OCI-LY1 (cell line): ENCODE data around the gene IQCK.

Experiments
- H2AFZ ChIP-seq: fragments of 200-600 bp; sonication (generic), shearing (Covaris generic); 2 replicates; pipeline ENCODE4 v1.6.0; 2014; ENCODE audit warnings: antibody characterized with exemption, mild to moderate bottlenecking, low read length
- H3F3A ChIP-seq: fragments of 200-600 bp; sonication (generic), shearing (Covaris generic); 2 replicates; pipeline ENCODE4 v1.6.0; 2014; ENCODE audit warnings: mild to moderate bottlenecking, antibody characterized with exemption, low read length, moderate library complexity; ENCODE audit not compliant: insufficient read depth
- H3K27ac ChIP-seq: fragments of 200-600 bp; sonication (generic); 2 replicates; pipeline ENCODE4 v1.5.1; 2014; ENCODE audit warnings: low read length, mixed run types, mild to moderate bottlenecking, low read depth; ENCODE audit not compliant: poor library complexity, severe bottlenecking
- H3K27me3 ChIP-seq: fragments of 200-600 bp; sonication (generic); 2 replicates; pipeline ENCODE4 v1.6.0; 2014; ENCODE audit warnings: antibody characterized with exemption, mild to moderate bottlenecking, low read length, moderate library complexity; ENCODE audit not compliant: insufficient read depth
- H3K36me3 ChIP-seq: fragments of 200-600 bp; sonication (generic); 2 replicates; pipeline ENCODE4 v1.6.1; 2014; ENCODE audit warnings: mild to moderate bottlenecking, antibody characterized with exemption, low read length, moderate library complexity, mixed read lengths; ENCODE audit not compliant: insufficient read depth
- H3K4me1 ChIP-seq: fragments of 200-600 bp; sonication (generic); 2 replicates; pipeline ENCODE4 v1.5.1; 2014; ENCODE audit warnings: mild to moderate bottlenecking, low read length, moderate library complexity; ENCODE audit not compliant: insufficient read depth, severe bottlenecking
- H3K4me2 ChIP-seq: fragments of 200-600 bp; sonication (generic), shearing (Covaris generic); 2 replicates; pipeline ENCODE4 v1.6.1; 2014; ENCODE audit warnings: low read length
- H3K4me3 ChIP-seq: fragments of 200-600 bp; sonication (generic); 2 replicates; pipeline ENCODE4 v1.5.1; 2014; ENCODE audit warnings: low read length, low read depth, mild to moderate bottlenecking, mixed read lengths; ENCODE audit not compliant: poor library complexity, severe bottlenecking
- H3K79me2 ChIP-seq: fragments of 200-600 bp; shearing (Covaris generic); 2 replicates; pipeline ENCODE4 v1.6.1; 2016; ENCODE audit warnings: mixed run types, low read length, mixed read lengths; ENCODE audit not compliant: insufficient read depth
- H3K9ac ChIP-seq: fragments of 200-600 bp; sonication (generic), shearing (Covaris generic); 2 replicates; pipeline ENCODE4 v1.6.1; 2014; ENCODE audit warnings: mild to moderate bottlenecking, low read length, mixed read lengths
- H3K9me2 ChIP-seq: fragments of 200-600 bp; sonication (generic), shearing (Covaris generic); 2 replicates; pipeline ENCODE4 v1.6.1; 2014; ENCODE audit warnings: low read depth, mild to moderate bottlenecking, low read length, mixed read lengths
- H3K9me3 ChIP-seq: fragments of 200-600 bp; shearing (Covaris generic); 2 replicates; pipeline ENCODE4 v1.6.1; 2014; ENCODE audit warnings: low read length, mixed read lengths
- H4K20me1 ChIP-seq: fragments of 200-600 bp; sonication (generic), shearing (Covaris generic); 2 replicates; pipeline ENCODE4 v1.6.0; 2016; ENCODE audit warnings: mild to moderate bottlenecking, low read length; ENCODE audit not compliant: insufficient read depth
- EZH2 ChIP-seq: fragments of 200-600 bp; sonication (generic), shearing (Covaris generic); IDR thresholded peaks from 2 replicates; pipeline ENCODE4 v1.8.0; 2017; ENCODE audit warnings: borderline replicate concordance, mixed run types, mild to moderate bottlenecking, antibody characterized with exemption, low read length, moderate library complexity, mixed read lengths
- TF ChIP-seq, protein P1 (sequence below): fragments of 200-600 bp; sonication (generic), shearing (Covaris generic); IDR thresholded peaks from 2 replicates; pipeline ENCODE4 v1.5.1; 2017; ENCODE audit warnings: mild to moderate bottlenecking, antibody characterized with exemption, low read length, moderate library complexity, mixed read lengths

Gene IQCK

DNA sequence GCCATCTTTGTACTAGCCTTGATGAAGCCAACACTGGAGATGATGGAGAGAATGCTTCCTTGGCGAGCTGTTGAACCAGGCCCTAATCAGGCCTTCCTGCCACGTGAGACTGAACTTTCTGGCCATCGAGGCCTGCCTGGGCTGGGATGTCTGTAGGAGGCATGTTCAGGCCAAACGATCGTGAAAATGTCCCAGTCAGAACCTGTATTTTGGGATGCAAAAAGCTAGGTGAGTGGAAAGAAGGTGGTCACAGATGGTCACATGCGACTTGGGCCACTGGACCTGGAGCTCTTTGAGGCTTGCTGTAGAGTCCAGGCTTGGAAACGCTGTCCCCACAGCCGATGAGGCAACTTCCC lies 12.9 kb upstream of the IQCK start:
- Histone ChIP-seq H3K4me3 (no peak overlapping the region), H3F3A (no peaks in the 10 kb centered on the region), H3K27ac (no peak overlapping the region), H3K9me3 (no peaks in the 10 kb centered on the region), H3K4me2 (no peak overlapping the region), H3K27me3 (no peaks in the 10 kb centered on the region), H2AFZ (no peak overlapping the region), H3K36me3 (peaks cover 82% of the 10 kb centered on the region), H3K79me2 (no peaks in the 10 kb centered on the region), H3K9me2 (no peaks in the 10 kb centered on the region), H4K20me1 (no peaks in the 10 kb centered on the region), H3K4me1 (no peaks in the 10 kb centered on the region), H3K9ac (no peak overlapping the region)
- TF ChIP-seq, protein P1, sequence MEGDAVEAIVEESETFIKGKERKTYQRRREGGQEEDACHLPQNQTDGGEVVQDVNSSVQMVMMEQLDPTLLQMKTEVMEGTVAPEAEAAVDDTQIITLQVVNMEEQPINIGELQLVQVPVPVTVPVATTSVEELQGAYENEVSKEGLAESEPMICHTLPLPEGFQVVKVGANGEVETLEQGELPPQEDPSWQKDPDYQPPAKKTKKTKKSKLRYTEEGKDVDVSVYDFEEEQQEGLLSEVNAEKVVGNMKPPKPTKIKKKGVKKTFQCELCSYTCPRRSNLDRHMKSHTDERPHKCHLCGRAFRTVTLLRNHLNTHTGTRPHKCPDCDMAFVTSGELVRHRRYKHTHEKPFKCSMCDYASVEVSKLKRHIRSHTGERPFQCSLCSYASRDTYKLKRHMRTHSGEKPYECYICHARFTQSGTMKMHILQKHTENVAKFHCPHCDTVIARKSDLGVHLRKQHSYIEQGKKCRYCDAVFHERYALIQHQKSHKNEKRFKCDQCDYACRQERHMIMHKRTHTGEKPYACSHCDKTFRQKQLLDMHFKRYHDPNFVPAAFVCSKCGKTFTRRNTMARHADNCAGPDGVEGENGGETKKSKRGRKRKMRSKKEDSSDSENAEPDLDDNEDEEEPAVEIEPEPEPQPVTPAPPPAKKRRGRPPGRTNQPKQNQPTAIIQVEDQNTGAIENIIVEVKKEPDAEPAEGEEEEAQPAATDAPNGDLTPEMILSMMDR = no peak
- no peak for TF ChIP-seq EZH2

DNA sequence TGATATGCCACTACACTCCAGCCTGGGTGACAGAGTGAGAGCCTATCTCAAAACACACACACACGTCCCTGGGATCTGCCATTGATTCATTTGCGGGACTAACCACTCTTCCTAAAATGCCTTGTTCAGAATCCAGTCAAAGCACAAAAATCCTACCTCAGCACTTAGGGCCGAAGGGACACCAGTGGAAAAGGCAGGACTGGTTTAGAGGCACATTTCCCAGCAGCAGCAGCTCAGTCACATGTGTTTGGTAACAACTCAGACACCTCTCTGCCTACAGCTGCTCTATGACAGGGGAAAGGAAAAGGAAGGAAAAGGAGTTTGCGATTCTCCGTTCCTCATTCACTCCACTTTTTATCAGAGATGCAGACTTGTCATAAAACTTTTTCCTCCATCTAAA lies 12.2 kb upstream of the IQCK start:
- peaks cover 81% of the 10 kb centered on the region for H3K36me3 ChIP-seq

DNA sequence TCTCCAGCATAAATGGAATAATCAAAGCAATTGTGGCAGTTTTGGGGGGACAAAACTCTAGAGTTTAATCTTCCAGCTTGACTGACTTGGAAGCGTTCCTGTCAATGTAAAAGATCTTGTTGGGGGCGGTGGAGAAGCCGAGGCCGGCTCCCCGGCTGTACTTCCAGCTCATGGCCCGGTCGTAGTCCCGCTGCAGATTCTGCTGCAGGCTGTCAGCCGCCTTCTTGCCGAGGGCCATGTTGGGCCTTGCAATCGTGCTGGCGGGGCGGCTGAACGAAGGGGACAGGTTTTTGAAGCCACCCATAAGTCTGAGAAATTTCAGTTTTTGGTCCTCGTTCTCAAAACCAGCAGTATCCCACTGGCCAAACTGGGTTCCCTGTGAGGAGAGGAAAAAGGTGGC lies 11.2 kb upstream of the IQCK start:
- peaks cover 79% of the 10 kb centered on the region for H3K36me3 ChIP-seq
- no peaks in the 10 kb centered on the region for H4K20me1 ChIP-seq
- TF ChIP-seq, protein P1 = no peak
- TF ChIP-seq EZH2 = no peak

More for the DNA sequence above, 12.2 kb upstream of the IQCK start:
- no peak overlapping the region for H3K9ac ChIP-seq
- no peaks in the 10 kb centered on the region for H3F3A ChIP-seq
- no peak overlapping the region for H3K4me2 ChIP-seq
- no peak for TF ChIP-seq EZH2
- TF ChIP-seq, protein P1 = no peak
- H4K20me1 ChIP-seq = no peaks in the 10 kb centered on the region
- no peak overlapping the region for H3K4me3 ChIP-seq
- H3K9me2 ChIP-seq = no peaks in the 10 kb centered on the region
- no peaks in the 10 kb centered on the region for H3K9me3 ChIP-seq
- no peaks in the 10 kb centered on the region for H3K79me2 ChIP-seq
- no peaks in the 10 kb centered on the region for H3K27me3 ChIP-seq
- no peak overlapping the region for H3K27ac ChIP-seq
- no peak overlapping the region for H2AFZ ChIP-seq
- H3K4me1 ChIP-seq = no peaks in the 10 kb centered on the region

More for the DNA sequence above, 11.2 kb upstream of the IQCK start:
- Histone ChIP-seq H3K9me3 (no peaks in the 10 kb centered on the region), H2AFZ (no peak overlapping the region), H3K79me2 (no peaks in the 10 kb centered on the region), H3F3A (no peaks in the 10 kb centered on the region), H3K4me1 (no peaks in the 10 kb centered on the region), H3K4me3 (no peak overlapping the region), H3K9ac (no peak overlapping the region), H3K9me2 (no peaks in the 10 kb centered on the region), H3K4me2 (no peak overlapping the region), H3K27ac (no peak overlapping the region), H3K27me3 (no peaks in the 10 kb centered on the region)
